Liver (tissue), 3 donors: Measurements from ENCODE around the gene TWSG1.

Experiments
- CTCF ChIP-seq: fragments of 150-350 bp; IDR thresholded peaks from 2 replicates; pipeline ENCODE4 v1.5.1; 2017; ENCODE audit warnings: improper control_type of control experiment, low read depth, low read length; ENCODE audit not compliant: missing input control
- EGR1 ChIP-seq, 2 donors: IDR thresholded peaks; 2 replicates each; pipeline ENCODE4 v1.6.1; 2016 to 2018; ENCODE audit warnings: antibody characterized with exemption in 2 of 2, low read depth in 2 of 2
- JUND ChIP-seq, 2 donors: IDR thresholded peaks; 2 replicates each; pipeline ENCODE4 v1.6.1; 2016; ENCODE audit warnings: antibody characterized with exemption in 2 of 2
- MAX ChIP-seq: IDR thresholded peaks from 2 replicates; pipeline ENCODE4 v1.6.1; 2016; ENCODE audit warnings: antibody characterized with exemption
- SP1 ChIP-seq: IDR thresholded peaks from 2 replicates; pipeline ENCODE4 v1.6.1; 2018; ENCODE audit warnings: antibody characterized with exemption, mild to moderate bottlenecking
- ZBTB33 ChIP-seq: IDR thresholded peaks from 2 replicates; pipeline ENCODE4 v1.6.1; 2016; ENCODE audit warnings: antibody characterized with exemption
- TF ChIP-seq, protein P1 (sequence below): IDR thresholded peaks from 2 replicates; pipeline ENCODE4 v1.6.1; 2016; ENCODE audit warnings: antibody characterized with exemption
- donor health status: healthy.
- donor health status: healthy.

GRCh38 chr18:9417073-9417851 is 82.7 kb downstream of the TWSG1 start:
- no peak for TF ChIP-seq CTCF
- TF ChIP-seq JUND (IDR thresholded peaks at IDR 0.05) = no peak
- TF ChIP-seq EGR1 (IDR thresholded peaks at IDR 0.05; ENCODE audit: low read depth in 2 of 2) = no peak
- no peak for TF ChIP-seq ZBTB33
- TF ChIP-seq, protein P1, sequence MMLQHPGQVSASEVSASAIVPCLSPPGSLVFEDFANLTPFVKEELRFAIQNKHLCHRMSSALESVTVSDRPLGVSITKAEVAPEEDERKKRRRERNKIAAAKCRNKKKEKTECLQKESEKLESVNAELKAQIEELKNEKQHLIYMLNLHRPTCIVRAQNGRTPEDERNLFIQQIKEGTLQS = no peak
- TF ChIP-seq SP1 = no peak
- TF ChIP-seq MAX = no peak
